ENCODE results near the gene RIOK3.
"Not testable (repeated sequence)": the region's sequence is repeated elsewhere in the genome, so short reads cannot be mapped to it uniquely, and the experiment has no call there.

The RIOK3 gene

GRCh38 chr18:23495723-23496440 is 42.8 kb downstream of the RIOK3 start:
- DNase-seq (ENCODE audit: low read depth): no peak

GRCh38 chr18:23498117-23498516 is 45.0 kb downstream of the RIOK3 start:
- no peak for DNase-seq (ENCODE audit: low read depth)

DNA sequence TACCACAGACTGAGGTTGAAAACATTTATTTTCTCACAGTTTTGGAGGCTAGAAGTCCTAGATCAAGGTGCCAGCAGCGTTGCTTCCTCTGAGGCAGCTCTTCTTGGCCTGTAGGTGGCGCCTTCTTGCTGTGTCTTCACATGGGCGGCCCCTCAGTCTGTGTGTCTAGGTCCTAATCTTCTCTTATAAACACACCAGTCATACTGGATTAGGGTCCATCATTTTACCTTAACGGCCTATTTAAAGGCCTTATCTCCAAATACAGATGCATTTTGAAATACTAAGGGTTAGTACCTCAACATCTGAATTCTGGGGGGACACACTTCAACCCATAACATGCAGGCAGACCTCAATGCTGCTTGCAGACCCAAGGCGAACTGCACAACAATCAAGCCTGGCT is 45.8 kb downstream of the RIOK3 start:
- peak; percentile 32 for DNase-seq (ENCODE audit: low read depth)

DNA sequence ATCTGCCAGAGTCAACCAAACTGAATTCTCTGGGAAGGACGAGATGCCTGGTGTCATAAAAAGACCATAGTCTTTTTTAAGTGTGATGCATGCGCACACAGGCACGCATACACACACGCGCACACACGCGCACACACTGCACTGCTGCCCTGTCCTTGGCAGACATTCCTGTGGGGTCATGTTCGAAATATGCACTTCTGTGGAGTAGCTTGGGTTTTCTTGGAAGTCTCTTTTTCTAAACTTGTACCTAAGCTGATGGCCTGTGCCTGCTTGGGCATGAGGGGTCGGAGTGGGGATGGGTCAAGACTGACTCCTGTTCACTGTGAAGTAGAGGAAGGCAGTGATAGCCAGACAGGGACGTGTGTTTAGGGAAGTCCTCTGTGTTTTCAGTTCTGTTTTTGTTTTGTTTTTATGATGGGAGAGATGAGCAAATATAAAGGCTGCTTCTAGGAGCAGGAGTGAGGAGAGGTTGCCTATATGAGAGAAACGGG is 46.2 kb downstream of the RIOK3 start:
- DNase-seq (ENCODE audit: low read depth): no peak

GRCh38 chr18:23501626-23502025 is 48.5 kb downstream of the RIOK3 start:
- DNase-seq (ENCODE audit: low read depth): no peak

- no peak for DNase-seq (ENCODE audit: low read depth)
Observed at GRCh38 chr18:23502516-23503037, 49.5 kb downstream of the RIOK3 start.

DNA sequence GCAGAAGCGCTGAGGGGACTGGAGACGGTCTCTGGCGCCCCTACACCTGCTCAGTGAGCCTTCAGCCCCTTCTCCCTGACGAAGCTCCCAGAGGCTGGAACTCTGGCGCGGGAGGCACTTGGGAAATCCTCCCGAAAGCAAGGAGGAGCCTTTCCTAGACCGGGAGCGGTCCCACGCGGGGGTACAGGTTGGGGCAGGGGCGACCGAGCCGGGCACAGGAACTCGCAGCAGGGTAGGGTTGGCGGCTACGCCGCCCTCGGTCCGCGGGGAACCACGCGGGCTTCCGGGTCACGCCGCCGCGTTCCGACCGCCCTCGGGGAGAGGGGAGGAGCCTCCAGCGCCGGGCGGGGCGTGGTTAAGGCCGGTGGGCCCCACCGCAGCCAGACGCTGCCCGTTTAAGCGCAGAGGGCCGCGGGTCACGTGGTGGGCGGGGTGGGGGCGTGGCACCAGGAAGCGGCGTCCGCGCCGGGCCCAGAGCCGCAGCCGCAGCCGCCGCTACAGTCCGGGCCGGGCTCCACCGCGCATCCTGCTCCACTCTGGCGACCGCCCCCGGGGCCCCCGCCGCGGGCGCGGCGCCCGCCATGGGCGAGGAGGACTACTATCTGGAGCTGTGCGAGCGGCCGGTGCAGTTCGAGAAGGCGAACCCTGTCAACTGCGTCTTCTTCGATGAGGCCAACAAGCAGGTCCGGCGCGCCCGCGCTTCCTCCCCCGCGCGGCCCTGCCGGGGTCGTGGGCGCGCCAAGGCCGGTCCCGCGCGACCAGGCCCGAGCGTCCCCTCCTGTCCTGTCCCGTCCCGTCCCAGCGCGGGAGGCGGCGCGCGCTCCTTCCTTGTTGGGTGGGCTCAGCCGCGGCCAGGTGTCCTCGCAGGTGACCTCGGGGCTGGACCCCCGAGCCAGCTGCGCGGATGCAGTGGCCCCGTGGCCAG is 50.2 kb downstream of the RIOK3 start, which contains the start of gene RMC1:
Gene RMC1, plus strand, starts transcription at position 474 of the 925 bp plus-strand sequence. Its CDS starts 108 bp downstream, at position 582.
- DNase-seq (ENCODE audit: low read depth): peak; percentile 97

DNA sequence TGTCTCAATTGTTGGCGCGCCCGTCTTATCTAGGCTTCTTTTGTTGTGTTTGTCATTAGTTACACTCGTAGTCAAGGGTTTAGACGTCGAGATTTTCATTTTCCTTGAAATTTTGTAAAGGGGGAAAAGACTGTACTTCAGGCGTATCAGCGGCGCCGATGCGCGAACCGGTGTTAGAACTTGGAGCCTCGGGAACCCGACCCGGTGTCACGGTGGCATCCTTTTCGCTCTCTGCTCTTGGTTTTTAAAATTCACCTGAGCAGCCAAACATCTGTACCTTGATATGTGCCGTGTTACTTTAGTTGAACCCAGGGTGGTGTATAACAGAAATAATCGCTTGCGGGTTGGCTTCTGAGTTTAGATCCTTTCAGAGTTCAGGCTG is 50.9 kb downstream of the RIOK3 start:
- no peak for DNase-seq (ENCODE audit: low read depth)

- no peak for DNase-seq (ENCODE audit: low read depth)
Observed at GRCh38 chr18:23504720-23505119, 51.6 kb downstream of the RIOK3 start.

DNA sequence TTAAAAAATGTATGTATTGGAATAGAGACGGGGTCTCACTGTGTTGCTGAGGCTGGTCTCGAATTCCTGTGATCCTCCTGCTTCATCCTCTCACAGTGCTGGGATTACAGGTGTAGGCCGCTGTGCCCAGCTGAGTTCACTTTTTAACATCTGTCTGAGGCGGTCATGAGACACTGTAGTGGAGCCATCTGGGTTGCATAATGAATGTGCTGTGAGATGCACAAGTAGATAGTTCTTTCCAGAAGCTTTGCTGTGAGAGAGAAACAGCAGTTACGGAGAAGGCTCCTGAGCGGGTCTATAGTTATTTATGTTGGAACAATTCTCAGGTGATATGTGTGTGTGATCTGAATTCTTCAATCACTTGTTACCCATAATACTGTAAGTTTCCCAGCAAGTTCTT is 53.3 kb downstream of the RIOK3 start:
- no peak for DNase-seq (ENCODE audit: low read depth)

DNA sequence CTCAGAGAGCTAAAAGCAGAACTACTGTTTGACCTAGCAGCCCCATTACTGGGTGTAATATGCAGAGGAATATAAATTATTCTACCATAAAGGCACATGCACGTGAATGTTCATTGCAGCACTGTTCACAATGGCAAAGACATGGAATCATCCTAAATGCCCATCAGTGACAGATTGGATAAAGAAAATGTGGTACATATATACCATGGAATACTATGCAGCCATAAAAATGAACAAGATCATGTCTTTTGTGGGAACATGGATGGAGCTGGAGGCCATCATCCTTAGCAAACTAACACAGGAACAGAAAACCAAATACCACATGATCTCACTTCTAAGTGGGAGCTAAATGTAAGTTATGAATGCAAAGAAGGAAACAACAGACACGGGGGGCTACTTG is 57.8 kb downstream of the RIOK3 start:
- DNase-seq (ENCODE audit: low read depth): not testable (repeated sequence)

GRCh38 chr18:23512216-23512615 is 59.1 kb downstream of the RIOK3 start:
- DNase-seq (ENCODE audit: low read depth): not testable (repeated sequence)

DNA sequence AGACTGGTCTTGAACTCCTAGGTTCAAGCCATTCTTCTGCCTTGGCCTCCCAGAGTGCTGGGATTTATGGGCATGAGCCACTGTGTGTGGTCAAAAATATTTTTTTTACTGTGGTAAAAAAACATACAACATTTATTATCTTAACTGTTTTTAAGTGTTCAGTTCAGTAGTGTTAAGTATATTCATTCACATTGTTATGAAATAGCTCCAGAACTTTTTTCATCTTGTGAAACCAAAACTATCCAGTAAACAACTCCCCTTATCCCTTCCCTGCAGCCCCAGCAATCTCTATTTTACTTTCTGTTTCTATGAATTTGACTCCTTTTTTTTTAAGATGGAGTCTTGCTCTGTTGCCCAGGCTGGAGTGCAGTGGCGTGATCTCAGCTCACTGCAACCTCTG is 59.6 kb downstream of the RIOK3 start:
- no peak for DNase-seq (ENCODE audit: low read depth)

- peak; percentile 36 for DNase-seq (ENCODE audit: low read depth)
Observed at GRCh38 chr18:23515911-23516546, 62.9 kb downstream of the RIOK3 start.

DNA sequence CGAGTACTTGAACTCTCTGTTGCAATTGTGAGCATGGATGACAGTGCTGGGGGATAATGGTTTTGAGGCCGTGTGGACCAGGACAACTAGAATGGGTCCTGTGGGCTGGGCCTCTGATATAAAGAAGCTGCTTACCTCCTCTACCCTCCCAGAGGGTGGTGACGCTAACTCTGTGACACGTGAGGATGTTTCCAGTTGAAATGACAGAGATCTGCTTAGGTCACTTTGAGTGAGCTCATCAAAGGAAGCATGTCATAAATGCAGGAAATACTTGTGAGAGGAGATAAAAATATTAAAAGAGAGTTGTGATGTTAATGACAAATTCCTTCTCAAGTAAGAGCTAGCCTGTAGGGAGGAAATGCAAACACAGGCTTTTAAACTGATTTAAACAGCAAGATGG is 66.6 kb downstream of the RIOK3 start:
- no peak for DNase-seq (ENCODE audit: low read depth)

DNA sequence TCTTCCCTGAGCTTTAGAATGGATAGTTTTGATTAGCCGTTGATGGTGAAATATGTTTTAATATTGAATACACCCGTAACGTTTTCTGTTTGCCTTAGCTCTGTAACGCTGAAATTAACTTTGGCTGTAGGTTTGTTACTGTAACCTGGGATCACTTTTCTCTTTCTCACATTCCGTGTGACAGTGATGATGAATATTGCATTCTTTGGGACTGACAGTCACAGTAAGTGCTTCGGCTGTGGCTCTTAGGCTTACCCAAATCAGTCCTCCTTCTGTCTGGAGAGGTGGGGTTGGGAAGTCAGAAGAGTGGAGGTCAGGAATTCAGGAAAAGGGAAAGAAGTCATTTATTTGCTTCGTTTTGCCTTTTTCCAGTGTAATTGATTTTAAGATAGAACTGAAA is 68.2 kb downstream of the RIOK3 start:
- DNase-seq (ENCODE audit: low read depth): no peak

DNA sequence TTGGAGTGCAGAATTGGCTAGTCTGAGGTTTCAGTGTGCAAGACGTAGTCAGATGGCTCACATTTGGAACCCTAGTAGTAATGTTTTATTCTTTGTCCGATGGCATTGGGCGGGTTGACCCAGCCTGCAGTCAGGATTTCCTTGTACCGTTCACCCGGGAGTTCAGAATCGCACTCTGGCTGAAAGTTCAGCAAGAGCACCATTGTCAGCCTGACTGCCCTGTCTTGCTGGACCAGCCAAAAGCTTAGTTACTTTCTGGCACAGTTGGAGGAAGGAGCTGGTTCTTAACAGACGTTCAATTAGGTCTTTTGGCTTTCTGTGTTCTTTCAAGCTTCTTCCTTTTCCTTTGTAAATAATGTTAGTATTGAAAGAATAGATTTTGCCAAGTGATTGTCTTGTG is 68.8 kb downstream of the RIOK3 start:
- DNase-seq (ENCODE audit: low read depth): no peak

- DNase-seq (ENCODE audit: low read depth): no peak
Observed at GRCh38 chr18:23523429-23524212, 70.5 kb downstream of the RIOK3 start.

DNA sequence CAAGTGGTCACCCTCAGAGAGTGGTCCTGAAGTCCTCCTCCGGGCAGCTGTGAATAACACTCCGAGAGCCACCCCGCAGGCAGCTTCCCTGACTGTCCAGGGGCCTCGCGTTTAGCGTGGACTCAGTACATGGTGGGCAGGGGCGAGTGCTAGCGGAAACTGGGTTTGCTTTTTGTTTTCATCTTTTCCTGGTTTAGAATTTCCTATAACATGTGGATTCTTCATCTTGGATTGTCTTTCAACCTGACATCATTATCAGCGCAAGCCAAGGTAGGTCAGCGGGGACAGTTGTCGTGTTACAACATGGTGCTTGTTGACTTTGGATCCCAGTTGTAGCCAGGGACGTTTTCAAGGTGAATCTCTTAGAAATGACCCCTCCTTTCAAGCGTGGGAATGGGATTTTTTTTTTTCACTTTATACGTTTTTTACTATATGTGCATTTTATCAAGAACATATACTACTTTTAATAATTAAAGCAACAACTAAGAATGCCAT is 71.2 kb downstream of the RIOK3 start:
- DNase-seq (ENCODE audit: low read depth): no peak

DNA sequence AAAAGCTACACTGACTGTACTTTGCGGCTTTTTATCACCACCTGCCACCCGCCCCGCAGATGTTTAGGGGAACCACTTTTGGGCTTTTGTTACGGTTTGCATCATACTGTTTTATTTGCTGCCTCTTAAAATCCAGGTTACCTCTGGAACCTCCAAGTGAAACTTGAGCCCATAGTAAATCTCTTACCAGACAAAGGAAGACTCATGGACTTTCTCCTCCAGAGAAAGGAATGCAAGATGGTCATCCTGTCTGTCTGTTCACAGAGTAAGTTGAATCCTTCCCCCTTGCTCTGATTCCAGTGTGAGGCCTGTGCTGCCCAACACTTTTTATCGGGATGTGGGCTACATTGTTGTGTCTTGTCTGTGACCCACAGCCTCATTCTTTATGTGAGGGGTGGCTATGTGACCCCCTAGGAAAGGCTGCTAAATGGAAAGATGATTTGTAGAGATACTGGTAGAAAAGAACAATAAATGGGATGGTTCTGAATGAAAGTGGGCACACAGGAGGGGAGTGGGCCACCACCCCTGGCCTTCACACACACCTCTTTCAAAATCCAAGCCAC is 73.5 kb downstream of the RIOK3 start:
- no peak for DNase-seq (ENCODE audit: low read depth)
